Fibroblast of lung (primary cell): ENCODE results near the gene TBX4. TPM values are rescaled to one million over a fixed set of nuclear protein-coding genes. Genes with fewer than 3 reads are reported as not detected.

ENCODE experiments used
- DNase-seq, 2 donors: peaks; one replicate each; pipeline versions ENCODE4 v3.0.0 to v3.0.0-alpha.2; 2010; ENCODE audit warnings: low read depth in 2 of 2
- H2AFZ ChIP-seq: 2 replicates; pipeline ENCODE4 v1.5.1; 2012; ENCODE audit warnings: low read length, control low read depth, inconsistent platforms
- H3K27ac ChIP-seq: 2 replicates; pipeline ENCODE4 v1.5.1; 2011; ENCODE audit warnings: low read length, control low read depth; ENCODE audit not compliant: insufficient read depth
- H3K27me3 ChIP-seq: 2 replicates; pipeline ENCODE4 v1.5.1; 2011; ENCODE audit warnings: mild to moderate bottlenecking, low read length; ENCODE audit not compliant: control insufficient read depth, insufficient read depth
- H3K36me3 ChIP-seq: 2 replicates; pipeline ENCODE4 v1.5.1; 2011; ENCODE audit warnings: low read length; ENCODE audit not compliant: control insufficient read depth, insufficient read depth
- H3K4me1 ChIP-seq: 2 replicates; pipeline ENCODE4 v1.5.1; 2011; ENCODE audit warnings: low read length; ENCODE audit not compliant: control insufficient read depth, insufficient read depth; ENCODE audit errors: extremely low read depth
- H3K4me2 ChIP-seq: 2 replicates; pipeline ENCODE4 v1.5.1; 2011; ENCODE audit warnings: low read length, control low read depth; ENCODE audit not compliant: insufficient read depth; ENCODE audit errors: extremely low read depth
- H3K4me3 ChIP-seq, 4 experiments: fragments of 200-600 bp in 1 of 4; sonication (generic) in 1 of 4; replicated peaks in 1 of 4; 2 replicates each; pipeline ENCODE4 v1.5.1; 2011 to 2016; ENCODE audit warnings: low read length in 4 of 4, low read depth in 3 of 4, mild to moderate bottlenecking in 3 of 4, control low read depth in 2 of 4, inconsistent platforms in 1 of 4, mixed read lengths in 1 of 4; ENCODE audit not compliant: insufficient read depth in 1 of 4; ENCODE audit errors: control extremely low read depth in 1 of 4
- H3K79me2 ChIP-seq: 2 replicates; pipeline ENCODE4 v1.5.1; 2012; ENCODE audit warnings: mild to moderate bottlenecking, low read length, inconsistent platforms; ENCODE audit not compliant: control insufficient read depth, insufficient read depth
- H3K9ac ChIP-seq: 2 replicates; pipeline ENCODE4 v1.5.1; 2011; ENCODE audit warnings: mild to moderate bottlenecking, low read length, control low read depth; ENCODE audit not compliant: insufficient read depth
- H3K9me3 ChIP-seq: 2 replicates; pipeline ENCODE4 v1.5.1; 2012; ENCODE audit warnings: low read depth, low read length; ENCODE audit not compliant: control insufficient read depth, insufficient read depth
- H4K20me1 ChIP-seq: 2 replicates; pipeline ENCODE4 v1.5.1; 2011; ENCODE audit warnings: low read length; ENCODE audit not compliant: control insufficient read depth, insufficient read depth; ENCODE audit errors: extremely low read depth
- EZH2 ChIP-seq: IDR thresholded peaks from 2 replicates; pipeline ENCODE4 v1.5.1; 2012; ENCODE audit warnings: low read length, control low read depth, mild to moderate bottlenecking; ENCODE audit errors: missing control alignments
- polyA plus RNA-seq, 2 donors: library from polyadenylated mRNA; depleted of rRNA in 1 of 2; stranded (reverse) in 1 of 2; unstranded in 1 of 2; fragments of >200 nt; gene quantifications; 2 replicates each; pipeline ENCODE4 v1.2.1, GENCODE V29; 2011 to 2012; ENCODE audit warnings: missing spikeins in 1 of 2
- total RNA-seq: library from RNA; depleted of rRNA; stranded (reverse); fragments of >200 nt; gene quantifications from 2 replicates; pipeline ENCODE4 v1.2.1, GENCODE V29; 2014
- TF ChIP-seq, protein P1 (sequence below), 2 donors: IDR thresholded peaks in 1 of 2; conservative IDR thresholded peaks in 1 of 2; 1 replicate in 1 of 2; 2 replicates in 1 of 2; pipeline ENCODE4 v1.5.1; 2011 to 2012; ENCODE audit warnings: low read length in 2 of 2, control low read depth in 1 of 2, inconsistent platforms in 1 of 2, low read depth in 1 of 2, mild to moderate bottlenecking in 1 of 2

TBX4 gene
- total and polyA plus RNA-seq, 2 donors (not counting 1 experiment from before 2014, with no cell fraction given) = 44.1 to 93.9 TPM

- H3K36me3 ChIP-seq = no peaks in the 10 kb centered on the region
- H3K4me1 ChIP-seq = no peaks in the 10 kb centered on the region
- H3K9me3 ChIP-seq = no peaks in the 10 kb centered on the region
- H3K4me2 ChIP-seq = no peak overlapping the region
- H4K20me1 ChIP-seq = no peaks in the 10 kb centered on the region
- no peak overlapping the region for H2AFZ ChIP-seq
- no peaks in the 10 kb centered on the region for H3K27me3 ChIP-seq
- H3K9ac ChIP-seq = no peak overlapping the region
- TF ChIP-seq, protein P1, sequence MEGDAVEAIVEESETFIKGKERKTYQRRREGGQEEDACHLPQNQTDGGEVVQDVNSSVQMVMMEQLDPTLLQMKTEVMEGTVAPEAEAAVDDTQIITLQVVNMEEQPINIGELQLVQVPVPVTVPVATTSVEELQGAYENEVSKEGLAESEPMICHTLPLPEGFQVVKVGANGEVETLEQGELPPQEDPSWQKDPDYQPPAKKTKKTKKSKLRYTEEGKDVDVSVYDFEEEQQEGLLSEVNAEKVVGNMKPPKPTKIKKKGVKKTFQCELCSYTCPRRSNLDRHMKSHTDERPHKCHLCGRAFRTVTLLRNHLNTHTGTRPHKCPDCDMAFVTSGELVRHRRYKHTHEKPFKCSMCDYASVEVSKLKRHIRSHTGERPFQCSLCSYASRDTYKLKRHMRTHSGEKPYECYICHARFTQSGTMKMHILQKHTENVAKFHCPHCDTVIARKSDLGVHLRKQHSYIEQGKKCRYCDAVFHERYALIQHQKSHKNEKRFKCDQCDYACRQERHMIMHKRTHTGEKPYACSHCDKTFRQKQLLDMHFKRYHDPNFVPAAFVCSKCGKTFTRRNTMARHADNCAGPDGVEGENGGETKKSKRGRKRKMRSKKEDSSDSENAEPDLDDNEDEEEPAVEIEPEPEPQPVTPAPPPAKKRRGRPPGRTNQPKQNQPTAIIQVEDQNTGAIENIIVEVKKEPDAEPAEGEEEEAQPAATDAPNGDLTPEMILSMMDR (conservative IDR thresholded peaks at IDR 0.05 in 1 of 2, IDR thresholded peaks at IDR 0.05 in 1 of 2; ENCODE audit: low read depth in 1 of 2, low read length in 2 of 2) = no peak
- TF ChIP-seq EZH2 = no peak
- H3K4me3 ChIP-seq = no peak overlapping the region
- H3K79me2 ChIP-seq = no peaks in the 10 kb centered on the region
- no peak for DNase-seq
- H3K27ac ChIP-seq = no peak overlapping the region
Measured at GRCh38 chr17:61533797-61534196, 81.6 kb downstream of the TBX4 start.

- Histone ChIP-seq H3K4me1 (no peaks in the 10 kb centered on the region), H3K79me2 (no peaks in the 10 kb centered on the region), H4K20me1 (no peaks in the 10 kb centered on the region), H3K36me3 (no peaks in the 10 kb centered on the region), H3K9ac (no peak overlapping the region), H3K4me3 (no peak overlapping the region), H3K27ac (no peak overlapping the region), H3K4me2 (no peak overlapping the region), H3K9me3 (no peaks in the 10 kb centered on the region), H3K27me3 (no peaks in the 10 kb centered on the region), H2AFZ (no peak overlapping the region)
- no peak for DNase-seq
- TF ChIP-seq EZH2 = no peak
- TF ChIP-seq, protein P1 (conservative IDR thresholded peaks at IDR 0.05 in 1 of 2, IDR thresholded peaks at IDR 0.05 in 1 of 2; ENCODE audit: low read depth in 1 of 2, low read length in 2 of 2) = no peak
Measured at GRCh38 chr17:61534414-61534813, 82.2 kb downstream of the TBX4 start.

Other genes with a start within 250 kb of the TBX4 start
- gene TBX2, start 52.6 kb upstream of the TBX4 start, total RNA-seq = 98.1 and 148 TPM in 2 replicates
- 40.5 and 64.9 TPM in 2 replicates for gene TBX2, start 52.6 kb upstream of the TBX4 start, polyA plus RNA-seq
- not detected in 2 replicates for gene NACA2, start 138.8 kb downstream of the TBX4 start, total RNA-seq
- gene NACA2, start 138.8 kb downstream of the TBX4 start, polyA plus RNA-seq = 0.17 TPM in 1 of 2 replicates, not detected in the other